IMR-90 (cell line): ENCODE results near the gene TRAPPC2L.

ENCODE experiments used
- BHLHE40 ChIP-seq: fragments of 150-350 bp; IDR thresholded peaks from 2 replicates; pipeline ENCODE4 v1.6.1; 2016; ENCODE audit warnings: mild to moderate bottlenecking, low read depth, low read length
- CEBPB ChIP-seq: IDR thresholded peaks from 2 replicates; pipeline ENCODE4 v1.6.1; 2012; ENCODE audit warnings: low read depth, low read length, improper control_type of control experiment
- CHD1 ChIP-seq: IDR thresholded peaks from 2 replicates; pipeline ENCODE4 v1.6.1; 2012; ENCODE audit warnings: low read depth, low read length, improper control_type of control experiment
- MAFK ChIP-seq: IDR thresholded peaks from 2 replicates; pipeline ENCODE4 v1.6.1; 2012; ENCODE audit warnings: low read depth, low read length, improper control_type of control experiment
- MXI1 ChIP-seq: IDR thresholded peaks from 2 replicates; pipeline ENCODE4 v1.6.1; 2012; ENCODE audit warnings: low read depth, mild to moderate bottlenecking, low read length, moderate library complexity, borderline replicate concordance
- POLR2A ChIP-seq: IDR thresholded peaks from 2 replicates; pipeline ENCODE4 v1.6.1; 2012; ENCODE audit warnings: mild to moderate bottlenecking, low read depth, low read length
- RAD21 ChIP-seq: IDR thresholded peaks from 2 replicates; pipeline ENCODE4 v1.6.1; 2012; ENCODE audit warnings: low read length, improper control_type of control experiment
- RCOR1 ChIP-seq: IDR thresholded peaks from 2 replicates; pipeline ENCODE4 v1.6.1; 2012; ENCODE audit warnings: mild to moderate bottlenecking, low read length, improper control_type of control experiment; ENCODE audit not compliant: insufficient replicate concordance
- RFX5 ChIP-seq: IDR thresholded peaks from 2 replicates; pipeline ENCODE4 v1.8.0; 2012; ENCODE audit warnings: low read depth, mild to moderate bottlenecking, low read length, moderate library complexity
- SMC3 ChIP-seq: fragments of 150-350 bp; IDR thresholded peaks from 2 replicates; pipeline ENCODE4 v1.6.1; 2016; ENCODE audit warnings: low read depth, mild to moderate bottlenecking, antibody characterized with exemption, low read length, moderate library complexity
- TF ChIP-seq, protein P1 (sequence below): fragments of 150-350 bp; IDR thresholded peaks from 2 replicates; pipeline ENCODE4 v1.6.1; 2017; ENCODE audit warnings: mild to moderate bottlenecking, antibody characterized with exemption, low read length, low read depth
- TF ChIP-seq, protein P2 (sequence below): conservative IDR thresholded peaks from 2 replicates; pipeline ENCODE4 v1.5.1; 2012; ENCODE audit warnings: mild to moderate bottlenecking, low read depth, low read length, improper control_type of control experiment
- TF ChIP-seq, protein P3 (sequence below): fragments of 150-350 bp; IDR thresholded peaks from 2 replicates; pipeline ENCODE4 v1.6.1; 2016; ENCODE audit warnings: low read depth, mild to moderate bottlenecking, low read length, moderate library complexity, borderline replicate concordance

DNA sequence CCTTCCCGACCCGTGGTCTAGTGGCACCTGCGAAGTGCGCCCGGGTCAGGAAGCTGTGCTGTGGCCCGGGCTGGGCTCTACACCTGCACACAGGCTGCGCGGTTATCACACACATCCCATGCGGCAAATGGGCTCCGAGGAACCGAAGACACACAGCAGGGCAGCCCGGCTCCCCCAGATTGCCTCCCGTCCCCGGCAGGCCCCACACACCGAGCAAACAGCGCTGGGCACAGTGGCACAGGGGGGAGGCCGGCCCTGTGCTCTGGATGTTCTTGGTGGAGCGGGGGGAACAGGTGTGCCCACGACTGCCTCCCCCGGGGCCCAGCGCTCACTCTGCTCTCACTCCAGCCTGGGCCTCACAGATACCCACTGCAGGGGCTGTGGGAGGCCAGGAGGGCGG lies 38.4 kb downstream of the TRAPPC2L start:
- TF ChIP-seq, protein P1, sequence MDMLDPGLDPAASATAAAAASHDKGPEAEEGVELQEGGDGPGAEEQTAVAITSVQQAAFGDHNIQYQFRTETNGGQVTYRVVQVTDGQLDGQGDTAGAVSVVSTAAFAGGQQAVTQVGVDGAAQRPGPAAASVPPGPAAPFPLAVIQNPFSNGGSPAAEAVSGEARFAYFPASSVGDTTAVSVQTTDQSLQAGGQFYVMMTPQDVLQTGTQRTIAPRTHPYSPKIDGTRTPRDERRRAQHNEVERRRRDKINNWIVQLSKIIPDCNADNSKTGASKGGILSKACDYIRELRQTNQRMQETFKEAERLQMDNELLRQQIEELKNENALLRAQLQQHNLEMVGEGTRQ = no peak
- TF ChIP-seq, protein P2, sequence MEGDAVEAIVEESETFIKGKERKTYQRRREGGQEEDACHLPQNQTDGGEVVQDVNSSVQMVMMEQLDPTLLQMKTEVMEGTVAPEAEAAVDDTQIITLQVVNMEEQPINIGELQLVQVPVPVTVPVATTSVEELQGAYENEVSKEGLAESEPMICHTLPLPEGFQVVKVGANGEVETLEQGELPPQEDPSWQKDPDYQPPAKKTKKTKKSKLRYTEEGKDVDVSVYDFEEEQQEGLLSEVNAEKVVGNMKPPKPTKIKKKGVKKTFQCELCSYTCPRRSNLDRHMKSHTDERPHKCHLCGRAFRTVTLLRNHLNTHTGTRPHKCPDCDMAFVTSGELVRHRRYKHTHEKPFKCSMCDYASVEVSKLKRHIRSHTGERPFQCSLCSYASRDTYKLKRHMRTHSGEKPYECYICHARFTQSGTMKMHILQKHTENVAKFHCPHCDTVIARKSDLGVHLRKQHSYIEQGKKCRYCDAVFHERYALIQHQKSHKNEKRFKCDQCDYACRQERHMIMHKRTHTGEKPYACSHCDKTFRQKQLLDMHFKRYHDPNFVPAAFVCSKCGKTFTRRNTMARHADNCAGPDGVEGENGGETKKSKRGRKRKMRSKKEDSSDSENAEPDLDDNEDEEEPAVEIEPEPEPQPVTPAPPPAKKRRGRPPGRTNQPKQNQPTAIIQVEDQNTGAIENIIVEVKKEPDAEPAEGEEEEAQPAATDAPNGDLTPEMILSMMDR = no peak
- TF ChIP-seq, protein P3, sequence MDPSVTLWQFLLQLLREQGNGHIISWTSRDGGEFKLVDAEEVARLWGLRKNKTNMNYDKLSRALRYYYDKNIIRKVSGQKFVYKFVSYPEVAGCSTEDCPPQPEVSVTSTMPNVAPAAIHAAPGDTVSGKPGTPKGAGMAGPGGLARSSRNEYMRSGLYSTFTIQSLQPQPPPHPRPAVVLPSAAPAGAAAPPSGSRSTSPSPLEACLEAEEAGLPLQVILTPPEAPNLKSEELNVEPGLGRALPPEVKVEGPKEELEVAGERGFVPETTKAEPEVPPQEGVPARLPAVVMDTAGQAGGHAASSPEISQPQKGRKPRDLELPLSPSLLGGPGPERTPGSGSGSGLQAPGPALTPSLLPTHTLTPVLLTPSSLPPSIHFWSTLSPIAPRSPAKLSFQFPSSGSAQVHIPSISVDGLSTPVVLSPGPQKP = no peak
- TF ChIP-seq CEBPB (no peak), MXI1 (no peak), POLR2A (no peak), RAD21 (no peak), RFX5 (no peak), SMC3 (no peak), CHD1 (no peak), BHLHE40 (no peak), MAFK (no peak), RCOR1 (no peak)
